Measurements from ENCODE around the gene FRAT1.
A peak's percentile ranks its signal among the peaks of the same experiment; 100 is the strongest.
"Not testable (repeated sequence)": the region's sequence is repeated elsewhere in the genome, so short reads cannot be mapped to it uniquely, and the experiment has no call there.

The FRAT1 gene

GRCh38 chr10:97336446-97336845 is 17.4 kb downstream of the FRAT1 start:
- no peak for DNase-seq

DNA sequence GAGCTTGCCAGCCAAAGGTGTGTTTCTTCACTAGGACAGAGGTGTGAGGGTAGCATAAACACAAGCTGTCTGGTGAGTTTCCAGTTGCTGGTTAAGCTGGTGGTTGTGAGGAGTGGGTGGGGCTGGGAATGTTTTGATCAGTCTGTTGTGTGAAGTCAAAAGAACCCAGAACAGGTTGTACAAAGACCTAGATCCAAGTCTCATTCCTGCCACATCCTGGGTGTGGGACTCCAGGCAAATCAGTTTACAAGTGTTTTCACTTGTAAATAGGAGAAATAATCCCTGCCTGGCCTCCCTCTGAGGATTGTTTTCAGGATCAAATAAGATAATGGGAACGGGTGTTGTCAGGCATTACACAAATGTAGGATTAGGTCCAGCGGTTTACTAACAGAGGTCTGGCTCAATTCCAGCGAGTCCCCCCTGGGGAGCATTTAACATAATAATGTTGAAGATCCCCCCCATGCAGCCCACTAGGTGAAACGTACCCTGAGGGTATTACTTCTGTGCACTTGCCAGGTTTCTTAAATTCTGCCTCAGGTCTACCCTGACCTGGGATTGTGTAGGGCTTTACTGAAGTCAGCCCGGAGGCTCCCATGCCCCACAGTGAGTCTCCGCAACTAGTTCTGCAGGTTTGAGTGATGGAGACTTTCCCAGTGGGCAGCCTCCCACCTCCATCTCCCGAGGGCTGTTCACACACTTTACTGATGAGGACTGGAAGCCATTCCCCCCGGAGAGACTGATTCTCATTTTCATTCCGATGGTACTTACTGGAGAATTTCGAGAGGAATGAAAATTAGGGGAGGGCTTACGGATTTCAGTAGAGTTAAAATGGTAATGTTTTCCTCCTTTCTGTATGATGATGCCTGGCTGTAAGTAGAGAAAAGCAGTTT is 18.1 kb downstream of the FRAT1 start:
- no peak for DNase-seq

- no peak for DNase-seq
Observed at GRCh38 chr10:97338041-97338440, 19.0 kb downstream of the FRAT1 start.

DNA sequence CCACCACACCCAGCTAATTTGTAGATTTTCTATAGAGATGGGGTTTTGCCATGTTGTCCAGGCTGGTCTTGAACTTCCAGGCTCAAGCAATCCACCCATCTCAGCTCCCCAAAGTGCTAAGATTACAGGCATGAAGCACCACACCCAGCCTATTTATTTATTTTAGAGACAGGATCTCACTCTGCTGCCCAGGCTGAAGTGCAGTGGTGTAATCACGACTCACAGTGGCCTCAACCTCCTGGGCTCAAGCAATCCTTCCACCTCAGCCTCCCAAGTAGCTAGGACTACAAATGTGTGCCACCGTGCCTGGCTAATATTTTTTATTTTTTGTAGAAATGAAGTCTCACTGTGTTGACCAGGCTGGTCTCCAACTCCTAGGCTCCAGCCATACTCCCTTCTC is 22.3 kb downstream of the FRAT1 start:
- no peak for DNase-seq

- DNase-seq, result not testable (repeated sequence)
Observed at GRCh38 chr10:97343664-97344063, 24.6 kb downstream of the FRAT1 start.

DNA sequence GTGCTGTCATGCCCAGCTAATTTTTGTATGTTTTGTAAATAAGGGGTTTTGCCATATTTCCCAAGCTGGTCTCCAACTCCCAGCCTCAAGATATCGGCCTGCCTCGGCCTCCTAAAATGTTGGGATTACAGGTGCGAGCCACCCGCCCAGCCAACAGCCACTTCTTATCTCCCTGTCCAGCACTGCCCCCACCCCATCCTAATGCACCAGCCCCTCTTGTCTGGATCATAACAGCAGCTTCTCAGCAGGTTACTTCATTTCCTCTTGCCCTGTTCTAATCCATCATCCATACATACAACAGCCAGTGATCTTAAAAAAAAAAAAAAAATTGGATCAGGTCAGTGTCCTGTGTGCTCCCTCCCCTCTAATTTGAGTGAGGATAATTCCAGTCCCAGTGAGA is 28.2 kb downstream of the FRAT1 start:
- DNase-seq, result no peak

GRCh38 chr10:97349752-97350513 is 30.9 kb downstream of the FRAT1 start:
- DNase-seq, result no peak

DNA sequence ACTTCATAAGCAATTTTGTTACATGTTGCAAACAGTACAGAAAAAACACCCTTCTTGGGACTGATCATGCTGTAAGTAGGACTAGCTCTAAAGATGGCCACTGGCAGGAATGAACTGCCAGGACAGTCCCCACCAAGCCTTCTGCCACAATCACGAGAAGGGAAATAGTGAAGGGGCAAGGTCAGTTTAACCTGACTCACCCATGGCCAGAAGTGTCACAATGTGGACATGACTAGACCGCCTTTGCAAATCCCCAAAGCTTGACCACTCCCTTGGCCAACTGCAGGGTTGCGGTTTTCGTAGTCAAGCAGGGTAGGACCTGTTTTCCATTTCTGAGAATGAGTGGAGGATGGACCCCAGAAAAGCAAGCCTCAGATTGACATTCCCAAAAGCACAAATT is 34.9 kb downstream of the FRAT1 start:
- no peak for DNase-seq

DNA sequence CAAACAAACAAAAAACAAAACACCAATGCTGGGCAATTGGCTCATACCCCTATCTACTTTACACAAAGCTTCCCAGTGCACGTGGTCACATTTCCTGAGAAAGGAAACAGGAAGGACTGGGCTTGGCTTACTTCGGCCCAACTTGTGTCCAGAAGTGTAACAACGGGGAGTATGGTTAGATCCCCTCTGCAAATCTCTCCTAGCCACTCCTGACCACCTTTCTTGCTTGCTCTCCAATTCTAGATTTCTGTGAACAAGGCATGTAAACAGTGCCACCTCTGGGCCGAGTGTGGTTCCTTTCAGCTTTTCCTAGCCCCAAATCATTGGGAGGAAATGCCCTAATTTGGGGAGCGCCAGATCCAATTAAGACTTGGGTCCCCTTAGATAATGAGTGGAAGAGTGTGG is 36.5 kb downstream of the FRAT1 start:
- peak; percentile 43 for DNase-seq

- peak; percentile 30 for DNase-seq
Observed at GRCh38 chr10:97356318-97356914, 37.3 kb downstream of the FRAT1 start.

DNA sequence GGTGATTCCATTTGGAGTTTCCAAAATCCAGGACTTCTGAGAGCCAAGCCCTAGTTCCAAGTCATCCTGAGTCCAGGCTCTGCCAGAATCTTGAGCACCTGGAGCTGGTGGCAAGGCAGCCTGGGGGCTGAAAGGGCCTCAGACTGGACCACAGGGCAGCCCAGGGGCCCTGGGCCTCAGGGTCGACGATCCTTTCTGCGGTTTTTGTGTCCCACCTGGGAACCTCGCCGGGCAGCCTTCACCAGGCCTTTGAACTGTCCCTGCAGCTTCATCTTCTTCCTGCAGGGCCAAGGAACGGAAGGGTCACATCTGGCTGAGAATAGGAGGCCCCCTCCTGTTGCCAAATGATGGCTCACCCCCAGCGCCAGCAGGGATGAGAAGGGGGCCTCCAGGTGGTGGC is 37.8 kb downstream of the FRAT1 start:
- DNase-seq, result no peak

GRCh38 chr10:97358349-97358748 is 39.3 kb downstream of the FRAT1 start:
- DNase-seq, result no peak

GRCh38 chr10:97358781-97359180 is 39.7 kb downstream of the FRAT1 start:
- no peak for DNase-seq

DNA sequence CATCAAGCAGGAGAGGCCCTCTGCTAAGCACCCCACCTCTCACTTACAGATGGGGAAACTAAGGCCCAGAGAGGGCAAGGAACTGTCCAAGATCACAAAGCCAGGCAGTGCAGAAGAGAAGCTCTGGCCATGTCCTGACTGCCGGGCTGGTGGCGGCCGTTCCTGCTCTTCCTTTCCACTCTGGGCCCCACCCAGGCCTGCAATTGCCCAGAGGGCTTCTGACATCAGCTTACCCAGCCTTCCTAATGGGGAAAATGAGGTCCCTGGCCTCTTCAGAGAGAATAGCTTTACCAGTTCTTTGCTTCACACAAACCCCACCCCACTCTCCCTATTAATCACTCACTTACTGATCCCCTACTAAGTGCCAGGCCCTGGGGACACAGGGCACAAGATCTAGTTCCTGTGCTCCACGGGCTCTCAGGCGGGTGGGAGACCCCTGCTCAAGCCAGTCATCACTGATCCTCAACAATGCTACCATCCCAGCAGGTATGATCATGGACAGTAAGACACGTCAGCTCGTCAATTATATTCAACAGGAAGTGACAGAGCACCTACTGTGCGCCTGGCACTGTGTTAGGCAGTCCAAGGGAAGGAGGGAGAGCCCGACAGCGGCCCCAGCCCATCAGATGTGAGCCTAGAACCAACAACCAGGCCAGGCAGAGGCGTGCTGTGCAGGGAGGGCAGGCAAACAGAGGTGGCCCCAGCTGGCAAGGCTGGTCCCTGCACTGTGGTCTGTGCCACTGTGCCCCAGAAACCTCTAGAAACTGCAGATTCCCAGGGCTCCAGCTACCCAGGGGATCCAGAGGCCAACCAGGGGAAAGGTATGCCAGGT is 41.9 kb downstream of the FRAT1 start:
- DNase-seq, result no peak

DNA sequence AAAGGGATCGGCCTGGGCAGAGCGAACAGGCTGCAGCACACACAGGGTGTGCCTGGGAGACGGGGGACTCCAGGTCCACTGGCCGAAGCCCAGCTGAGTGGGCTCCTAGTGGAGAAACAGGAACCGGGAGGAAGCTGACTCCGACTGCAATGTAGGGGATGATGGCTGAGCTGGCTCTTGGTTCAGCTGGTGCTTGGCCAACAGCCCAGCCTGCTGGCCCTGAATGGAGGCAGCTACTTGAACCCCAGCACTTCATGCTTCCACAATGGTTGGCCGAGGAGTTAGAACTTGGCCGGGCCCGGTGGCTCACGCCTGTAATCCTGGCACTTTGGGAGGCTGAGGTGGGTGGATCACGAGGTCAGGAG is 42.4 kb downstream of the FRAT1 start:
- no peak for DNase-seq

DNA sequence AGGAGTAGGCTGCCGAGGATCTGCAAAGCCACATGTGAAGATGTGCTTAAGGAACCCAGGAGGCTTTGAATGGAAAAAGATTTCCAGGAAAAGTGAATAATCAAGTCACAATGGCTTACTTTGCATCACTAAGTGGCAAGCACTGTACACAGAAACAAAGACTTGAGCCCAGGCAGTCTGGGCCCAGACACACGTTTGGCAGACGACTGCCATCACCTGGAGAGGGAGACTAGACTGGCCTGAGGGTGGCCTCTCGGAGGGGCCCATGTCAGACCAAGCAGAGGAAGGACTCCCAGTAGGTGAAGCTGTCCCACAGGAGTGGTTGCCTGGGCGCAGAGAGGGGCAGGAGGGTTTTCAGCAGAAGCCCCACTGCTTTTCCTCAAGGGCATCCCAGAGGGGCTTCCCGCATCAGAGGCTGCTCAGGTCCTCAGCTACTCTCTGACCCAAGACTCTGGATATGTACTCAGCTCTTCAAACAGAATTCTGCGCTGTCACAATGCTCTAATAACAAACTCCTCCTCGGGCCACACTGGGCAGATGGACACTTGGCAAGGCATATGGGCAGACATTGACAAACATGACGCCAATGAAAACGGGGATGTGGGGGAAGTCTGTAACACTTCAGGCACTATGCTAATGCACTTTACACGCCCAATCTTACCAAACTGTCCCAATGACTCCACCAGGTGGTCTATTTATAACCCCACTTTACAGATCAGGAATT is 43.4 kb downstream of the FRAT1 start:
- DNase-seq, result no peak

- DNase-seq, result no peak
Observed at GRCh38 chr10:97363071-97363470, 44.0 kb downstream of the FRAT1 start.

- DNase-seq, result no peak
Observed at GRCh38 chr10:97365761-97366351, 46.8 kb downstream of the FRAT1 start.

DNA sequence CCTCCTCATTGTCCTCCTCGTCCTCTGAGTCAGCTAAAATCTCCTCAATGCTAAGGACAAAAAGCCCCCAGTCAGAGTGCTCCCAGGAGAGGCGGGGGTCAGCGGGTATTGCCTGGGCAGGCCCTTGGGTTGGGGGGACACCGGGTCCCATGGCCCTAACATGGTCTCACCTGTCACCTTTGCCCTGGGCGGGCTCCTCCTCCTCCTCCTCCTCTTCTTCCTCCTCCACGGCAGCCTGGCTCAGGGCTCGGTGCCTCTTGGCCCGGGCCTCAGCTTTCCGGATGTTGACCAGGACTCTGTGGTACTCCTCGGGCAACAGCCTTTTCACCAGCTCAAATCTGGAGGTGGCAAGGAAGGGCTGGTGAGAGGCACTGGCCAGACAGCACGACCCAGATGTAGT is 47.5 kb downstream of the FRAT1 start:
- no peak for DNase-seq

DNA sequence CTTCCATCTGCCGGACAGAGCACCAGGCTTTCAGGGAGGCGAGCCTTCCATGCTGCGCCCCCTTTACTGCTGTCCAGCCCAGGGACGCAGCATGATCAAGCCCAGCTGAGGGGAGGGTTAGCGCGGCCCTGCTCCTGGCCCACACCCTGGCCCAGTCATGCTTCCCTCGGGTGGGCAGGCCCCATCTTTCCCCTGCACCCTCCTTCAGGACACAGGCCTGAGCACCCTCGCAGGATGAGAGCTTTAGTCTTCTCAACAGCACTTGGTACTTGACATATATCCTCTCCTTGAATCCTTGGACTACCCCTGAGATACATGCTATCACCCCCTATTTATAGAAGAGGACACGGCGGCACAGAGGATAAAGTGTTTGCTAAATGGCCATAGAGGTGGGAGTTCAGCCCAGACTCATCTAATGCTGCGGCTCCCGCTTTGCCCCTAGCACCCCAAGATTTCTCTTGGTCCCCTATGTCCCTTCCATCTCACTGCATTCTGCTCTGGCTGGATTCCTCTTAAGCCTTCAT is 48.1 kb downstream of the FRAT1 start:
- DNase-seq, result no peak
